ENCODE results near the gene GFI1.

- TF ChIP-seq, protein P1, sequence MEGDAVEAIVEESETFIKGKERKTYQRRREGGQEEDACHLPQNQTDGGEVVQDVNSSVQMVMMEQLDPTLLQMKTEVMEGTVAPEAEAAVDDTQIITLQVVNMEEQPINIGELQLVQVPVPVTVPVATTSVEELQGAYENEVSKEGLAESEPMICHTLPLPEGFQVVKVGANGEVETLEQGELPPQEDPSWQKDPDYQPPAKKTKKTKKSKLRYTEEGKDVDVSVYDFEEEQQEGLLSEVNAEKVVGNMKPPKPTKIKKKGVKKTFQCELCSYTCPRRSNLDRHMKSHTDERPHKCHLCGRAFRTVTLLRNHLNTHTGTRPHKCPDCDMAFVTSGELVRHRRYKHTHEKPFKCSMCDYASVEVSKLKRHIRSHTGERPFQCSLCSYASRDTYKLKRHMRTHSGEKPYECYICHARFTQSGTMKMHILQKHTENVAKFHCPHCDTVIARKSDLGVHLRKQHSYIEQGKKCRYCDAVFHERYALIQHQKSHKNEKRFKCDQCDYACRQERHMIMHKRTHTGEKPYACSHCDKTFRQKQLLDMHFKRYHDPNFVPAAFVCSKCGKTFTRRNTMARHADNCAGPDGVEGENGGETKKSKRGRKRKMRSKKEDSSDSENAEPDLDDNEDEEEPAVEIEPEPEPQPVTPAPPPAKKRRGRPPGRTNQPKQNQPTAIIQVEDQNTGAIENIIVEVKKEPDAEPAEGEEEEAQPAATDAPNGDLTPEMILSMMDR (IDR thresholded peaks at IDR 0.05), result no peak
- no peak for TF ChIP-seq POLR2AphosphoS5 (IDR thresholded peaks at IDR 0.05)
These were observed 2.9 kb downstream of the GFI1 start for GRCh38 chr1:92483610-92484471.

Data from breast epithelium (tissue), 3 donors.